HK-2 (cell line): ENCODE results near the gene ZP1.
"Not testable (repeated sequence)": the region's sequence is repeated elsewhere in the genome, so short reads cannot be mapped to it uniquely, and the experiment has no call there.

Experiments used
- DNase-seq: peaks from one replicate; pipeline ENCODE4 v3.0.0-alpha.2; 2018; ENCODE audit not compliant: unreplicated experiment

Gene ZP1

GRCh38 chr11:60866911-60867870 is at the start of gene ZP1:
Gene ZP1 (plus strand): TSS chr11:60867542. CDS start chr11:60867562, 20 bp downstream.
- DNase-seq = no peak

GRCh38 chr11:60818057-60818456 is 49.3 kb upstream of the ZP1 start:
- DNase-seq = no peak

- DNase-seq = no peak
These were observed 45.3 kb upstream of the ZP1 start for GRCh38 chr11:60821827-60822599.

- DNase-seq = not testable (repeated sequence)
These were observed 43.5 kb upstream of the ZP1 start for GRCh38 chr11:60823745-60824306.

- DNase-seq = no peak
These were observed 42.2 kb upstream of the ZP1 start for GRCh38 chr11:60825118-60825517.

GRCh38 chr11:60825790-60826189 is 41.6 kb upstream of the ZP1 start:
- no peak for DNase-seq

- DNase-seq = no peak
These were observed 36.7 kb upstream of the ZP1 start for GRCh38 chr11:60830478-60831142.

- DNase-seq = peak; percentile 64
These were observed 36.2 kb upstream of the ZP1 start for GRCh38 chr11:60831143-60831500.

- no peak for DNase-seq
These were observed 35.8 kb upstream of the ZP1 start for GRCh38 chr11:60831501-60832079.

GRCh38 chr11:60834742-60835533 is 32.4 kb upstream of the ZP1 start:
- no peak for DNase-seq

- no peak for DNase-seq
These were observed 31.9 kb upstream of the ZP1 start for GRCh38 chr11:60835534-60835846.

- DNase-seq = no peak
These were observed 30.4 kb upstream of the ZP1 start for GRCh38 chr11:60836866-60837515.

- DNase-seq = no peak
These were observed 29.2 kb upstream of the ZP1 start for GRCh38 chr11:60838132-60838531.

- peak; percentile 29 for DNase-seq
These were observed 26.6 kb upstream of the ZP1 start for GRCh38 chr11:60840470-60841430.

- peak; percentile 91 for DNase-seq
These were observed 25.3 kb upstream of the ZP1 start, which contains the start of gene CCDC86 for GRCh38 chr11:60841797-60842667. Gene CCDC86 (plus strand): TSS chr11:60842113. CDS start chr11:60842125, 12 bp downstream.

GRCh38 chr11:60842668-60843600 is 24.4 kb upstream of the ZP1 start:
- no peak for DNase-seq
